Endothelial cell of umbilical vein (primary cell): ENCODE data around the gene PSMB2. TPM values are rescaled to one million over a fixed set of nuclear protein-coding genes. Genes with fewer than 3 reads are reported as not detected.

Experiments used
- BruUV-seq: library from RNA; stranded (reverse); fragments of 400-500 nt; replicated peaks from 2 replicates; lab custom pipeline; 2021; lab: Mats Ljungman, UMichigan
- CTCF ChIA-PET: fragments of 300-600, 350-600 bp; sonication (Branson Sonifier 250); formaldehyde crosslinking; loops from one replicate; lab custom pipeline; 2021; ENCODE audit warnings: antibody characterized with exemption, inconsistent platforms; lab: Charles Lee
- POLR2A ChIA-PET: fragments of 300-600, 350-600 bp; sonication (Branson Sonifier 250); formaldehyde crosslinking; loops from one replicate; lab custom pipeline; 2021; ENCODE audit warnings: antibody characterized with exemption, inconsistent platforms; lab: Charles Lee
- DNase-seq: peaks from one replicate; pipeline ENCODE4 v3.0.0-alpha.2; 2011; ENCODE audit warnings: low read depth, low spot score
- FAIRE-seq: peaks from 2 replicates; lab custom pipeline; 2011; peaks lifted over from hg19 to GRCh38; lab: Jason Lieb, UNC
- H2AFZ ChIP-seq: 2 replicates; pipeline ENCODE4 v1.6.0; 2012; ENCODE audit warnings: low read depth, low read length, control low read depth, inconsistent platforms
- H3K27ac ChIP-seq: 2 replicates; pipeline ENCODE4 v1.5.1; 2011; ENCODE audit warnings: low read depth, mild to moderate bottlenecking, control low read depth, low read length, moderate library complexity; ENCODE audit not compliant: insufficient read depth
- H3K27me3 ChIP-seq, 2 experiments: 2 replicates each; pipeline versions ENCODE4 v1.6.0 to v1.6.1; 2011; ENCODE audit warnings: low read length in 2 of 2, mixed read lengths in 1 of 2; ENCODE audit not compliant: control insufficient read depth in 2 of 2, insufficient read depth in 2 of 2
- H3K36me3 ChIP-seq, 2 experiments: 2 replicates in 1 of 2; 3 replicates in 1 of 2; pipeline ENCODE4 v1.5.1; 2011; ENCODE audit warnings: low read length in 2 of 2, mild to moderate bottlenecking in 1 of 2, moderate library complexity in 1 of 2; ENCODE audit not compliant: control insufficient read depth in 2 of 2, insufficient read depth in 2 of 2; ENCODE audit errors: extremely low read depth in 1 of 2
- H3K4me1 ChIP-seq: 3 replicates; pipeline ENCODE4 v1.5.1; 2011; ENCODE audit warnings: mild to moderate bottlenecking, low read length; ENCODE audit not compliant: control insufficient read depth, insufficient read depth; ENCODE audit errors: extremely low read depth
- H3K4me2 ChIP-seq: 2 replicates; pipeline ENCODE4 v1.6.1; 2011; ENCODE audit warnings: low read length, control low read depth, mixed read lengths; ENCODE audit not compliant: insufficient read depth
- H3K4me3 ChIP-seq, 3 experiments: fragments of 200-600 bp in 1 of 3; sonication (generic), shearing (Covaris generic) in 1 of 3; replicated peaks in 1 of 3; 2 replicates each; pipeline ENCODE4 v1.5.1; 2011 to 2016; ENCODE audit warnings: control low read depth in 3 of 3, low read length in 3 of 3, mild to moderate bottlenecking in 2 of 3, inconsistent platforms in 1 of 3, low read depth in 1 of 3, moderate library complexity in 1 of 3; ENCODE audit not compliant: insufficient read depth in 1 of 3
- H3K79me2 ChIP-seq: 2 replicates; pipeline ENCODE4 v1.6.0; 2012; ENCODE audit warnings: low read length, inconsistent platforms; ENCODE audit not compliant: control insufficient read depth, insufficient read depth
- H3K9ac ChIP-seq: replicated peaks from 2 replicates; pipeline ENCODE3; 2011; ENCODE audit warnings: low read length, control low read depth; ENCODE audit not compliant: insufficient read depth; ENCODE audit errors: extremely low read depth
- H3K9me1 ChIP-seq: replicated peaks from 3 replicates; pipeline ENCODE4 v1.6.0; 2011; ENCODE audit warnings: mild to moderate bottlenecking, low read length; ENCODE audit not compliant: control insufficient read depth, insufficient read depth; ENCODE audit errors: extremely low read depth
- H3K9me3 ChIP-seq: replicated peaks from 2 replicates; pipeline ENCODE4 v1.5.1; 2012; ENCODE audit warnings: low read length, inconsistent platforms; ENCODE audit not compliant: control insufficient read depth, insufficient read depth
- H4K20me1 ChIP-seq: replicated peaks from 2 replicates; pipeline ENCODE3; 2011; ENCODE audit warnings: mild to moderate bottlenecking, low read length; ENCODE audit not compliant: control insufficient read depth, insufficient read depth; ENCODE audit errors: extremely low read depth
- EZH2 ChIP-seq: IDR thresholded peaks from 2 replicates; pipeline ENCODE4 v1.6.1; 2012; ENCODE audit warnings: borderline replicate concordance, low read depth, mild to moderate bottlenecking, moderate library complexity, low read length, inconsistent platforms; ENCODE audit not compliant: severe bottlenecking
- FOS ChIP-seq: IDR thresholded peaks from 2 replicates; pipeline ENCODE4 v1.6.1; 2011; ENCODE audit warnings: mild to moderate bottlenecking, low read length, moderate library complexity, borderline replicate concordance; ENCODE audit not compliant: insufficient read depth
- GATA2 ChIP-seq: IDR thresholded peaks from 2 replicates; pipeline ENCODE4 v1.7.0; 2011; ENCODE audit warnings: low read depth, mild to moderate bottlenecking, moderate library complexity, mixed read lengths, low read length; ENCODE audit not compliant: insufficient read length, insufficient read depth
- JUN ChIP-seq: IDR thresholded peaks from 2 replicates; pipeline ENCODE4 v1.6.1; 2011; ENCODE audit warnings: borderline replicate concordance, low read depth; ENCODE audit not compliant: insufficient read length, insufficient read depth
- MYC ChIP-seq: IDR thresholded peaks from one replicate; pipeline ENCODE4 v1.6.1; 2011; ENCODE audit warnings: mild to moderate bottlenecking, low read depth, low read length
- POLR2A ChIP-seq: IDR thresholded peaks from 2 replicates; pipeline ENCODE4 v1.6.1; 2012; ENCODE audit warnings: low read depth, mild to moderate bottlenecking, control low read depth, low read length
- POLR2AphosphoS5 ChIP-seq: IDR thresholded peaks from 2 replicates; pipeline ENCODE4 v1.6.1; 2012; ENCODE audit warnings: low read depth, mild to moderate bottlenecking, control low read depth, low read length, moderate library complexity; ENCODE audit not compliant: insufficient read depth
- dilution Hi-C: fragments of 300-500 bp; cut with MboI; formaldehyde crosslinking; loops from one replicate; pipeline ENCODE4 v1.15.0; 2019; ENCODE audit warnings: low sequenced_read_pairs; ENCODE audit not compliant: extremely low pct_ligation_motif_present
- intact Hi-C: fragments of 100-400 bp; cut with micrococcal nuclease; formaldehyde crosslinking; loops from one replicate; pipeline ENCODE4 v1.10.0; 2022
- polyA plus RNA-seq, 4 experiments: library from polyadenylated mRNA; depleted of rRNA in 3 of 4; stranded (reverse) in 3 of 4; unstranded in 1 of 4; fragments of >200 nt; gene quantifications; 2 replicates each; pipeline versions ENCODE4 v1.2.1 to v1.2.3, GENCODE V29; 2011 to 2012; ENCODE audit warnings: missing spikeins in 1 of 4
- total RNA-seq: library from RNA; stranded (reverse); gene quantifications from 2 replicates; pipeline ENCODE4 v1.2.3, GENCODE V29; 2021
- TF ChIP-seq, protein P1 (sequence below), 2 donors: IDR thresholded peaks; 1 replicate in 1 of 2; 2 replicates in 1 of 2; pipeline ENCODE4 v1.5.1; 2011; ENCODE audit warnings: low read length in 2 of 2, mild to moderate bottlenecking in 2 of 2, moderate library complexity in 2 of 2, control low read depth in 1 of 2, inconsistent platforms in 1 of 2, low read depth in 1 of 2; ENCODE audit not compliant: insufficient read depth in 1 of 2; ENCODE audit errors: extremely low read depth in 1 of 2
- TF ChIP-seq, protein P2 (sequence below): IDR thresholded peaks from 2 replicates; pipeline ENCODE4 v1.6.1; 2011; ENCODE audit not compliant: insufficient read depth, insufficient read length

Gene PSMB2
- total and polyA plus RNA-seq, 2 donors (not counting 3 experiments of a cell fraction or from before 2014, with no cell fraction given) = 93.6 to 118 TPM

DNA sequence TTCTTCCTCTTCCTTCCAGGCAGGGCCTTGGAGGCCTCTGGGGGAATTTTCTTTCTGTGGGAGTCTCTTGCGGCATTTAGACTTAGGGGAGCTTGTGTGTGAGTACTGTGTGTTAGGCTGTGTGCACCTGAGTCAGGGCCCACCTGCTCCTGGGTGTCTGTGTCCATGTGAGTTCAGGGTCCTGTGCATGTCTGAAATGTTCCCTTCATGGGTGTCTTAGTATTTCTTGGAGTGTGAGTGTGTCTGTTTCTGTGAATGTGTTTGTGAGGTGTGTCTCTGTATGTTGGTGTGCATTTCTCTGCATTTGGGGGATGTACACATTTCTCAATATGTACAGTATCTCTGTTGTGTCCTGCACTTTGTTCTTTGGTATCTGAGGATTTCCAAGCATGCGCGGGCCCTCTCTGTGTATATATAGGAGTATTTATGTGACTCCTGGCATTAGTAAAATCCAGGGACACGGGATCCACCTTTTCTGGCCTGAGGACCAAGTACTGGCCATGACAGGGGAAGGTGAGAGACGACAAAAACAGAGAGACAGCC is 65.8 kb downstream of the PSMB2 start:
- TF ChIP-seq GATA2 (no peak), POLR2AphosphoS5 (no peak), FOS (no peak), EZH2 (no peak), JUN (no peak), POLR2A (no peak), MYC (no peak)
- TF ChIP-seq, protein P1, sequence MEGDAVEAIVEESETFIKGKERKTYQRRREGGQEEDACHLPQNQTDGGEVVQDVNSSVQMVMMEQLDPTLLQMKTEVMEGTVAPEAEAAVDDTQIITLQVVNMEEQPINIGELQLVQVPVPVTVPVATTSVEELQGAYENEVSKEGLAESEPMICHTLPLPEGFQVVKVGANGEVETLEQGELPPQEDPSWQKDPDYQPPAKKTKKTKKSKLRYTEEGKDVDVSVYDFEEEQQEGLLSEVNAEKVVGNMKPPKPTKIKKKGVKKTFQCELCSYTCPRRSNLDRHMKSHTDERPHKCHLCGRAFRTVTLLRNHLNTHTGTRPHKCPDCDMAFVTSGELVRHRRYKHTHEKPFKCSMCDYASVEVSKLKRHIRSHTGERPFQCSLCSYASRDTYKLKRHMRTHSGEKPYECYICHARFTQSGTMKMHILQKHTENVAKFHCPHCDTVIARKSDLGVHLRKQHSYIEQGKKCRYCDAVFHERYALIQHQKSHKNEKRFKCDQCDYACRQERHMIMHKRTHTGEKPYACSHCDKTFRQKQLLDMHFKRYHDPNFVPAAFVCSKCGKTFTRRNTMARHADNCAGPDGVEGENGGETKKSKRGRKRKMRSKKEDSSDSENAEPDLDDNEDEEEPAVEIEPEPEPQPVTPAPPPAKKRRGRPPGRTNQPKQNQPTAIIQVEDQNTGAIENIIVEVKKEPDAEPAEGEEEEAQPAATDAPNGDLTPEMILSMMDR (IDR thresholded peaks at IDR 0.05; ENCODE audit: extremely low read depth in 1 of 2, insufficient read depth in 1 of 2, low read depth in 1 of 2, low read length in 2 of 2) = no peak
- TF ChIP-seq, protein P2, sequence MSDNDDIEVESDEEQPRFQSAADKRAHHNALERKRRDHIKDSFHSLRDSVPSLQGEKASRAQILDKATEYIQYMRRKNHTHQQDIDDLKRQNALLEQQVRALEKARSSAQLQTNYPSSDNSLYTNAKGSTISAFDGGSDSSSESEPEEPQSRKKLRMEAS = no peak
- dilution Hi-C loops (no loop called here), intact Hi-C loops (no loop called here)
- Histone ChIP-seq H2AFZ (no peak overlapping the region), H4K20me1 (no peaks in the 10 kb centered on the region), H3K36me3 (no peaks in the 10 kb centered on the region), H3K79me2 (no peaks in the 10 kb centered on the region), H3K27ac (no peak overlapping the region), H3K4me3 (no peak overlapping the region), H3K27me3 (peaks cover 43 to 65% of the 10 kb centered on the region in 2 experiments), H3K4me2 (no peak overlapping the region), H3K9ac (no peak overlapping the region), H3K9me1 (no peaks in the 10 kb centered on the region), H3K9me3 (no peaks in the 10 kb centered on the region), H3K4me1 (peaks cover 9% of the 10 kb centered on the region)
- POLR2A ChIA-PET = no interaction called here
- no TSS peak for BruUV-seq
- CTCF ChIA-PET = interaction anchor here (1.1 kb wide), 2 partner anchors 11 to 140 kb away, joined by 3 to 4 read pairs; no protein-coding TSS in a partner anchor
- DNase-seq (no peak), FAIRE-seq (no peak)
